ENCODE data around the gene SEC24C. TPM values are rescaled to one million over a fixed set of nuclear protein-coding genes. Genes with fewer than 3 reads are reported as not detected.
"Not testable (repeated sequence)": the region's sequence is repeated elsewhere in the genome, so short reads cannot be mapped to it uniquely, and the experiment has no call there.

SEC24C gene
- total RNA-seq, 1 donor from 2014 or later: 75.5 TPM

- peak overlapping the region; percentile 99 for H3K4me3 Mint-ChIP-seq
- no peaks in the 10 kb centered on the region for H3K27me3 Mint-ChIP-seq (ENCODE audit: low read depth)
Observed at GRCh38 chr10:73785721-73786511, 41.7 kb downstream of the SEC24C start.

GRCh38 chr10:73786512-73786885, 42.3 kb downstream of the SEC24C start:
- H3K4me1 Mint-ChIP-seq: peaks cover 39% of the 10 kb centered on the region
- peak overlapping the region; percentile 94 for H3K27ac Mint-ChIP-seq
- peaks cover 20% of the 10 kb centered on the region for H3K36me3 Mint-ChIP-seq
- no peak for DNase-seq (ENCODE audit: low spot score in 2 of 2, unreplicated experiment in 2 of 2)
- peak overlapping the region; percentile 99 for H3K4me3 Mint-ChIP-seq
- H3K9me3 Mint-ChIP-seq: no peaks in the 10 kb centered on the region
- no peaks in the 10 kb centered on the region for H3K27me3 Mint-ChIP-seq (ENCODE audit: low read depth)
- TF ChIP-seq CTCF (IDR thresholded peaks at IDR 0.05; ENCODE audit: unreplicated experiment): no peak

More at GRCh38 chr10:73785721-73786511, 41.7 kb downstream of the SEC24C start:
- Mint-ChIP-seq H3K27ac (peak overlapping the region; percentile 98), H3K36me3 (peaks cover 14% of the 10 kb centered on the region), H3K4me1 (peaks cover 43% of the 10 kb centered on the region), H3K9me3 (no peaks in the 10 kb centered on the region)
- DNase-seq (ENCODE audit: low spot score in 2 of 2, unreplicated experiment in 2 of 2): peak; percentile 51 to 69
- TF ChIP-seq CTCF (IDR thresholded peaks at IDR 0.05; ENCODE audit: unreplicated experiment): no peak

GRCh38 chr10:73787031-73787800, 43.0 kb downstream of the SEC24C start:
- H3K4me1 Mint-ChIP-seq: peaks cover 35% of the 10 kb centered on the region
- H3K4me3 Mint-ChIP-seq: peak overlapping the region; percentile 99
- peak overlapping the region; percentile 34 for H3K27ac Mint-ChIP-seq
- not testable (repeated sequence) for H3K9me3 Mint-ChIP-seq; H3K27me3 Mint-ChIP-seq (ENCODE audit: low read depth); DNase-seq (ENCODE audit: low spot score in 2 of 2, unreplicated experiment in 2 of 2)
- peaks cover 22% of the 10 kb centered on the region for H3K36me3 Mint-ChIP-seq

- TF ChIP-seq CTCF (IDR thresholded peaks at IDR 0.05; ENCODE audit: unreplicated experiment): no peak
- no peaks in the 10 kb centered on the region for H3K27me3 Mint-ChIP-seq (ENCODE audit: low read depth)
- no peak overlapping the region for H3K4me3 Mint-ChIP-seq
- H3K4me1 Mint-ChIP-seq: peaks cover 22% of the 10 kb centered on the region
- no peaks in the 10 kb centered on the region for H3K9me3 Mint-ChIP-seq
- DNase-seq (ENCODE audit: low spot score in 2 of 2, unreplicated experiment in 2 of 2): no peak
- H3K27ac Mint-ChIP-seq: no peak overlapping the region
- H3K36me3 Mint-ChIP-seq: peaks cover 32% of the 10 kb centered on the region
Observed at GRCh38 chr10:73788864-73789658, 44.9 kb downstream of the SEC24C start.

- no peak overlapping the region for H3K4me3 Mint-ChIP-seq
- no peak for DNase-seq (ENCODE audit: low spot score in 2 of 2, unreplicated experiment in 2 of 2)
- TF ChIP-seq CTCF (IDR thresholded peaks at IDR 0.05; ENCODE audit: unreplicated experiment): no peak
Observed at GRCh38 chr10:73789659-73790055, 45.5 kb downstream of the SEC24C start.

More at GRCh38 chr10:73789659-73790055, 45.5 kb downstream of the SEC24C start:
- peaks cover 21% of the 10 kb centered on the region for H3K4me1 Mint-ChIP-seq
- no peaks in the 10 kb centered on the region for H3K9me3 Mint-ChIP-seq
- no peak overlapping the region for H3K27ac Mint-ChIP-seq
- H3K36me3 Mint-ChIP-seq: peaks cover 35% of the 10 kb centered on the region
- H3K27me3 Mint-ChIP-seq (ENCODE audit: low read depth): no peaks in the 10 kb centered on the region

Data from mesothelial cell of epicardium (in vitro differentiated cells).